ENCODE data around the gene IL33. TPM values are rescaled to one million over a fixed set of nuclear protein-coding genes. Genes with fewer than 3 reads are reported as not detected.

Gene IL33
- total RNA-seq, 1 donor = not detected

DNA sequence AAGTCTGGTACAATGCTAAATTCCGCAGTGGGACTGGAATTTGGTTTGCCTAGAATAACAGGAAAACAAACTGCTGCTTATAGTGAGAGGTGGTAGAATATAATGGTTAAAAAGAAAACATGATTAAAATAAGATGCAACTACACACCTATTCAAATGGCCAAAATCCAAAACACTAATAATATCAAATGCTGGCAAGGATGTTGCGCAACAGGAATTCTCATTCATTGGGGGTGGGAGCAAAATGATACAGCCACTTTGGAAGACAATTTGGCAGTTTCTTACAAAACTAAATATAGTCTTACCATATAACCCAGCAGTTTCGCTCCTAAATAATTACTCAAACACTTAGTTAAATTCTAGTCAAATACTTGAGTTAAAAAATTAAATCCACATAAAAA is 61.8 kb downstream of the IL33 start:
- no peak for DNase-seq (ENCODE audit: low read depth in 2 of 3, low spot score in 2 of 3)

GRCh38 chr9:6301858-6302257 is 86.3 kb downstream of the IL33 start:
- no peak for DNase-seq (ENCODE audit: low read depth in 2 of 3, low spot score in 2 of 3)

- no peak for DNase-seq (ENCODE audit: low read depth in 2 of 3, low spot score in 2 of 3)
These were observed 86.8 kb downstream of the IL33 start for GRCh38 chr9:6302417-6302816.

- DNase-seq (ENCODE audit: low read depth in 2 of 3, low spot score in 2 of 3) = no peak
These were observed 88.6 kb downstream of the IL33 start for GRCh38 chr9:6304232-6304631.

DNA sequence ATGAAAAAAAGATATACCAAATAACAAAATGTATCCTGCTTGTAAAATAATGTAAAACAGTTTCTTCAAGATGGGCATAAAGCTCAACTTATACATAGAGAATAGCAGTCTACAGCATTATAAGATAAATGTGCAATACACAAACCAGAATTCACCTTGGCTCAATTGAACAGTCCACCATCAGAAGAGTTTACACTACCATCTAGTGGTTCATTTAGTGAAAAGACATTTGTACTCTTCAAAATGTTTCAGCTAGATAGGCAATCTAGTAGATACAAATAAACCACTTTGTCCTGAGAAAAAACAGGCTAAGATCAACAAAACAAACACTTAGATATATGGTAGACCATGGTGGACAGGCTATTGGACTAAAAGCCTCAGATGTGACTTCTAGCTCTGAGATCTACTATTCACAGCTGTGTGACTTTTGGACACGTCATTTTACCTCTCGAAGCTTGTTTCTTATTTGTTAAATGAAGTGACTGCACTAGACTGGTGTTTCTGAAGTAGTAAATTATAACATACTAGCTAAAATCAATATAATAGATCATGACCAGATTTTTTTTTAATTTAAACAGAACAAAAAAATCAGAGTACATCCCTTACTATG is 90.5 kb downstream of the IL33 start:
- DNase-seq (ENCODE audit: low read depth in 2 of 3, low spot score in 2 of 3) = peak in 2 of 3 donors; percentile 9 to 66

Other genes starting within 250 kb of the IL33 start
- gene RANBP6, start 200.2 kb upstream of the IL33 start, total RNA-seq = 17.0 TPM
- not detected for gene TPD52L3, start 112.6 kb downstream of the IL33 start, total RNA-seq
- gene UHRF2, start 197.4 kb downstream of the IL33 start, total RNA-seq = 50.9 TPM